PC-9 (cell line): ENCODE results near the gene PAXX.

ENCODE experiments used
- EZH2 ChIP-seq: fragments of 200-600 bp; sonication (generic); IDR thresholded peaks from 2 replicates; pipeline ENCODE4 v1.8.0; 2017; ENCODE audit warnings: antibody characterized with exemption, low read depth
- TF ChIP-seq, protein P1 (sequence below): fragments of 200-600 bp; sonication (generic); conservative IDR thresholded peaks from 2 replicates; pipeline ENCODE4 v1.6.1; 2017; ENCODE audit warnings: mixed run types, antibody characterized with exemption, mild to moderate bottlenecking, moderate library complexity

DNA sequence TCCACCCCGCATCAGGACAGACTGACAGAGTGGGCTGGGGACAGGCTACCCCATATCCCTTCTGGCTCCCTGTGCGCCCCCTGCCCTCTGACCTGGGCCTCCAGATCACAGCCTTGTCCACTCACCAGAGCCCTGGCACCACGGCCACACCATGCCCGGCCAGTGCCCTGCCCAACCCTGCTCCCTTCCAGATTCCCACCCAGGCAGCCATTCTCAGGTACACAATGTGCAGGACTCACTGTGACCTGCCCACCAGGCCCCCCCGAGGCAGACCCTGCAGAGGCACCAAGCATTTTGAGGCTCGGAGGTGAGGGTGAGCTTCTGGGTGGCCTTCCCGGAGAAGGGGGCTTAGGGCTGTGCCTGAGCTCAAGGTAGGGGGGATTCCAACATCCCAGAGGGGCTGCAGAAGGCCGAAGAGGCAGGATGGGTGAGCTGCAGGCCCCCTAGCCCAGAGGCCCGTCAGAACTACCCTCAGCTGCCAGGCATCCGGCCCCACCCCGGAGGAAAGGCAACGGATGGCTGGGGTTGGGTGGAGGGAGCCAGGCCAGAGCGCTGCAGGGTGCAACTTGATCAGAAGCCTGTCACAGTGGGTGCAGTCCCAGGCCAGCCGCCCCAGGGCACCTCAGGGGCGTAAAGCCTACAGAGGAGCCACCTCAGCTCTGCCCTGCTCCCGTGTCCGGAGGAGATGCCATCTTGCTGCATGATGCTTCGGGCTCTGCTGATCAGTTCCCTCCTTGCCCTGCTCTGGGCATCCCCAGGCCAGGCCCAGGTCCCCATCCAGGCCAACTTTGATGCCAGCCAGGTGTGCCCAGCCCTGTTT is 9.8 kb upstream of the PAXX start, which contains the start of gene LCNL1:
- TF ChIP-seq, protein P1, sequence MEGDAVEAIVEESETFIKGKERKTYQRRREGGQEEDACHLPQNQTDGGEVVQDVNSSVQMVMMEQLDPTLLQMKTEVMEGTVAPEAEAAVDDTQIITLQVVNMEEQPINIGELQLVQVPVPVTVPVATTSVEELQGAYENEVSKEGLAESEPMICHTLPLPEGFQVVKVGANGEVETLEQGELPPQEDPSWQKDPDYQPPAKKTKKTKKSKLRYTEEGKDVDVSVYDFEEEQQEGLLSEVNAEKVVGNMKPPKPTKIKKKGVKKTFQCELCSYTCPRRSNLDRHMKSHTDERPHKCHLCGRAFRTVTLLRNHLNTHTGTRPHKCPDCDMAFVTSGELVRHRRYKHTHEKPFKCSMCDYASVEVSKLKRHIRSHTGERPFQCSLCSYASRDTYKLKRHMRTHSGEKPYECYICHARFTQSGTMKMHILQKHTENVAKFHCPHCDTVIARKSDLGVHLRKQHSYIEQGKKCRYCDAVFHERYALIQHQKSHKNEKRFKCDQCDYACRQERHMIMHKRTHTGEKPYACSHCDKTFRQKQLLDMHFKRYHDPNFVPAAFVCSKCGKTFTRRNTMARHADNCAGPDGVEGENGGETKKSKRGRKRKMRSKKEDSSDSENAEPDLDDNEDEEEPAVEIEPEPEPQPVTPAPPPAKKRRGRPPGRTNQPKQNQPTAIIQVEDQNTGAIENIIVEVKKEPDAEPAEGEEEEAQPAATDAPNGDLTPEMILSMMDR, result no peak
- TF ChIP-seq EZH2, result no peak
